WERI-Rb-1 (cell line): ENCODE measurements around the gene KCND2.

Experiments
- DNase-seq: peaks from one replicate; pipeline ENCODE4 v3.0.0-alpha.2; 2020
- H3K27ac ChIP-seq: fragments of 250-450 bp; sonication (Bioruptor Pico); 2 replicates; pipeline ENCODE4 v1.5.1; 2020; ENCODE audit warnings: mild to moderate bottlenecking, moderate library complexity
- H3K27me3 ChIP-seq: fragments of 250-450 bp; sonication (Bioruptor Pico); 2 replicates; pipeline ENCODE4 v1.5.1; 2021; ENCODE audit warnings: mild to moderate bottlenecking, low read depth, moderate library complexity; ENCODE audit not compliant: insufficient read depth, severe bottlenecking
- H3K36me3 ChIP-seq: fragments of 250-450 bp; sonication (Bioruptor Pico); 2 replicates; pipeline ENCODE4 v1.5.1; 2020; ENCODE audit warnings: mild to moderate bottlenecking, moderate library complexity
- H3K4me3 ChIP-seq: 2 replicates; pipeline ENCODE4 v1.5.1; 2011; ENCODE audit warnings: low read depth, mild to moderate bottlenecking, control low read depth, low read length
- H3K9me3 ChIP-seq: fragments of 250-450 bp; sonication (Bioruptor Pico); 2 replicates; pipeline ENCODE4 v1.5.1; 2021; ENCODE audit warnings: mild to moderate bottlenecking, moderate library complexity; ENCODE audit not compliant: severe bottlenecking
- CTCF ChIP-seq: IDR thresholded peaks from 2 replicates; pipeline ENCODE4 v1.5.1; 2011; ENCODE audit warnings: low read depth, mild to moderate bottlenecking, control low read depth, inconsistent platforms, low read length

Gene KCND2

GRCh38 chr7:120402079-120402767 lies 129.2 kb downstream of the KCND2 start:
- Histone ChIP-seq H3K27ac (no peak overlapping the region), H3K4me3 (no peak overlapping the region), H3K36me3 (no peaks in the 10 kb centered on the region), H3K27me3 (no peaks in the 10 kb centered on the region), H3K9me3 (no peaks in the 10 kb centered on the region)
- no peak for DNase-seq
- no peak for TF ChIP-seq CTCF

DNA sequence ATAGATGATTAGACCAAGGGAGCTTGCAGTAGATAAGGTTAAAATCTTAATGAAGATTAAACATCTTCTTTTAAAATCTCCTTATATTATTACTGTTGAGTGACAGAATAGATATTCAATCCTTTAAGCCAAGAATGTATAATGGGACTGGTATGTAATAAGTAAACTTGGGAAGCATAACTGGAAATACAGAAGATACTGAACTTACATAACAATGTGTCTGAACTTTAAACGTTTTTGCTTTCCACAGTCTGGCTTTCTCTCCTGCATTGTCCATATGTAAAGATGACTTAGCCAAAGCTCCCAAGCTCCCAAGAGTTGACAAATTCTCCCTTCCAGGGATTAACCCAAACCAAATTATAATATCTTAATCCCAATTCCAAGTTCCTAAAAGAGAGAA lies 129.8 kb downstream of the KCND2 start:
- no peak for TF ChIP-seq CTCF
- Histone ChIP-seq H3K27me3 (no peaks in the 10 kb centered on the region), H3K36me3 (no peaks in the 10 kb centered on the region), H3K9me3 (no peaks in the 10 kb centered on the region), H3K4me3 (no peak overlapping the region), H3K27ac (no peak overlapping the region)
- DNase-seq = no peak

DNA sequence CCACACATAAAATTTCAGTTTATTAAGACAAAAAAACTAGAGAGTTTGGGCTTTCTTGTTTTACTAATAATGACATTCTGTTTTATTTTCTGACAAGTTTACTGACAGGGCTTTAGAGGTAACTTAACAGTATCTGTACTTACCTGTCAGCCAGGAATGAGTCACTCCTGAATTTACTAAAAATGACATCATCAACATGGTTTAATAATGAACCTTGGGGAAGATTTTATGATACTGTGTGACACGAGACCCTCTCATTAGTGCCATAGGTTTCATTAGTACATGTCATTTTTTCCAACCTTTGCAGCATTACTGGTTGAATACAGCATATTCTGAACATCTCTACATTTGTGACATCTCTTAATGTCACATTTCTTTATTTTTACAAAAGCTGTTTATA lies 131.1 kb downstream of the KCND2 start:
- no peak for TF ChIP-seq CTCF
- Histone ChIP-seq H3K4me3 (no peak overlapping the region), H3K36me3 (no peaks in the 10 kb centered on the region), H3K27me3 (no peaks in the 10 kb centered on the region), H3K9me3 (no peaks in the 10 kb centered on the region), H3K27ac (no peak overlapping the region)
- DNase-seq = no peak

- Histone ChIP-seq H3K4me3 (no peak overlapping the region), H3K27ac (no peak overlapping the region), H3K9me3 (no peaks in the 10 kb centered on the region), H3K27me3 (no peaks in the 10 kb centered on the region), H3K36me3 (no peaks in the 10 kb centered on the region)
- no peak for TF ChIP-seq CTCF
- DNase-seq = no peak
These were observed 132.7 kb downstream of the KCND2 start for GRCh38 chr7:120405652-120406051.

- H3K9me3 ChIP-seq = no peaks in the 10 kb centered on the region
- no peak overlapping the region for H3K4me3 ChIP-seq
- DNase-seq = no peak
- no peak overlapping the region for H3K27ac ChIP-seq
- H3K36me3 ChIP-seq = no peaks in the 10 kb centered on the region
- H3K27me3 ChIP-seq = no peaks in the 10 kb centered on the region
- no peak for TF ChIP-seq CTCF
These were observed 134.0 kb downstream of the KCND2 start for GRCh38 chr7:120407010-120407409.
